Stimulated activated CD4-positive, alpha-beta T cell treated with anti-CD3 and anti-CD28 coated beads, TNF-alpha, amount 100 ng/mL, for 1 hour (primary cell): ENCODE data around the gene CCDC89.
A peak's percentile ranks its signal among the peaks of the same experiment; 100 is the strongest.
"Not testable (repeated sequence)": the region's sequence is repeated elsewhere in the genome, so short reads cannot be mapped to it uniquely, and the experiment has no call there.

Source experiments
- DNase-seq, 3 donors: peaks; one replicate each; pipeline ENCODE4 v3.0.0-alpha.2; 2020; ENCODE audit warnings: low read depth in 3 of 3, low spot score in 1 of 3

Gene CCDC89

GRCh38 chr11:85694385-85694980 lies 8.5 kb upstream of the CCDC89 start:
- no peak for DNase-seq

DNA sequence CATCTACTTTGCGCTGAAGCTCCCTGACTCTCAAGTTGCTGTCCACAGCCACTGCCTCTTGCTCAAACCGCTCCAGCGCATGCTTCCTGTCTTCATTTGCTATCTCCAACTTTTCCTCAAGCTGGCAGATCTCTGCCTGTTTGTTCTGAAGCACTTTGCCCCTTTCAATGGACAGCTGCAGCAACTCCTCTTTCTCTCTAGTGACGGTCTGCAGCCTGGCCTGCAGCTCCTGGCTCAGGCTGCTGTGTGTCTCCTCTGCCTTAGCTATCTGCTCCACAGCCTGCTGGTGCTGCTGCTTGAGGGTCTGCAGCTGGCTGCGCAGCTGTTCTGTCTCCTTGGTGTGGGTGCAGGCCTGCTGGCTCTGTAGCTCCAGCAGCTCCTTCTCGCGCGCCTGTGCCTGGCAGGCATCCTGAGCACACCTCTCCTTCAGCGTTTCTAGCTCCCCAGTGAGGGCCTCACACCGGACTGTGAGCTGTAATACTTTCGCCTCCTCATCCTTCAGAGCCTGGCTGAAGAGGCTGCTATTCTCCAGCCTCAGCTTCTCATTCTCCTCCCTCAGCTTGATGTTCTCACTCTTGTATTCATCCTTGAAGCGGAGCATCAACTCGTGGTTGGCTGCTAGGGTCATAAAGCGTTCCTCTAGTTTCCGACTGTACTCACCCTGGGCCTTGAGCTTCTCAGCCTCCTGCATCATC lies 723 bp downstream of the CCDC89 start:
- no peak for DNase-seq

GRCh38 chr11:85682330-85683305 lies 3.4 kb downstream of the CCDC89 start:
- DNase-seq: peak in 2 of 3 donors; percentile 24 to 50

DNA sequence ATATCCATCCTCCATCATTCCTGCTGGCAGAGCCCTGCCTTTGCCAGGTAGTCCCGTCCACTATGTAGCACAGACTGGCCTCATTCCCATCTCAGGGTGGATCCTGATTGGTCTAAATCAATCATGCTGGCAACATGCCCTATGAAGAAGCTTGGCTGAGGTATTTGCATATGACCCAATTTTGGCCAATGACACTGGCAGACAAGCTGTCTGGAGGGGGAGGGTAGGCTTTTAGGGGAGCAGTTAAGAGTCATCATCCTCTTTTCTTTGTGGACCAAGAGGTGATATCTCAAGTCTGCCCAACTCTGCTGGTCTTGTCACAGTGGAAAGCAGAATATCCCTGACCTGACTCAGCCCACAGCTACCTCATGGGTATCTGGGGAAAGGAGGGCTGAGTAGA lies 5.1 kb downstream of the CCDC89 start:
- DNase-seq: no peak

- DNase-seq: no peak
These were observed 6.4 kb downstream of the CCDC89 start for GRCh38 chr11:85679576-85679975.

DNA sequence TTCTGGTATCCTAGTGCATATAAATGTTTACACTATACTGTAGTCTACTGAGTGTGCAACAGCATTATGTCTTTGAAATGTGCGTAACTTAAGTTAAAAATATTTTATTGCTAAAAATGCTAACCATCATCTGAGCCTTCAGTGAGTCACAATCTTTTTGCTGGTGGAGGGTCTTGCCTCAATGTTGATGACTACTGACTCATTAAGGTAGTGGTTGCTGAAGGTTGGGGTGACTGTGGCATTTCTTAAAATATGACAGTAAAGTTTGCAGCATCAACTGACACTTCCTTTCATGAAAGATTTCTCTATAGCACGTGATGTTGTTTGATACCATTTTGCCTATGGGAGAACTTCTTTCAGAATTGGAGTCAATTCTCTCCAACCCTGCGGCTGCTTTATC lies 12.6 kb downstream of the CCDC89 start:
- DNase-seq: no peak

GRCh38 chr11:85672105-85672902 lies 13.7 kb downstream of the CCDC89 start:
- DNase-seq: no peak

GRCh38 chr11:85670949-85671663 lies 14.9 kb downstream of the CCDC89 start:
- DNase-seq: not testable (repeated sequence)

- DNase-seq: no peak
These were observed 17.8 kb downstream of the CCDC89 start for GRCh38 chr11:85668157-85668556.

DNA sequence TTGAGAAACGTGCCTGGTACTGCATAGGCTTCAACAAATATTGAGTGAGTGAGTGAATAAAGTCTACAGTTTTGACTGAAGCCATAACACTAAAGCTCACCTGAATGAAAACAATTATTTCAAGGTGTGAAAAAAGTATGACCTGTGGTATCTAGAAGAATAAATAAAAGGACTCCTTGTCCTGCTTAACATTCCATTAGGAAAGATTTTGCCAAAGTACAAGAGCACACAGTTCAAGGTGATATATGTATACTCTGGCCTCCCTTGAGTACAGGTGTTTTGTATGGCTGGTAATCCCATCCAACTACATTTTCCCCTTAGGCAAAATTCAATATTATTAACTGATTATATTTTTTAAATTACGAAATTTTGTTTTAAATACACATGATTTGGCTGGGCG lies 19.3 kb downstream of the CCDC89 start:
- DNase-seq: no peak

DNA sequence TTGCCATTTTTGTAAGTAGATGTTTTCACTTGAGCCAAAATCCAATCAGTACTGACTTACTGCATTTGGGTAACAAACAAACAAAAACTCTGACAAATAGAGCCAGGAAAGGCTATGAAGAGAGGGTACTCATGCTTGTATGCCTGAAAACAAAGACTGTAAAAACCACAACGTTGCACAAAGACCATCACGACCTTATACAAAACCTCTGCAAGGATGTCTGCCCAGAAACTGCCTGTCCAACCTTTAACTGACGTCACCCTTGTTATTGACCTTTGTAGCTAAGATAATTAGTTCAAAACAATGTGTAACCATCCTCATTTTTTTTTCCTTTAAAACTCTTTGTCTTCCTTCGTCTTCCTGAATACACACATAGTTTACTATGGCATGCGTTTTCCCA lies 20.3 kb downstream of the CCDC89 start:
- DNase-seq: no peak

GRCh38 chr11:85664615-85665481 lies 21.1 kb downstream of the CCDC89 start, which contains the start of gene CREBZF:
CREBZF (minus strand) TSS chr11:85665129; CDS start chr11:85664875, 254 bp downstream.
- DNase-seq: peak; percentile 76 to 91 (median 85)

DNA sequence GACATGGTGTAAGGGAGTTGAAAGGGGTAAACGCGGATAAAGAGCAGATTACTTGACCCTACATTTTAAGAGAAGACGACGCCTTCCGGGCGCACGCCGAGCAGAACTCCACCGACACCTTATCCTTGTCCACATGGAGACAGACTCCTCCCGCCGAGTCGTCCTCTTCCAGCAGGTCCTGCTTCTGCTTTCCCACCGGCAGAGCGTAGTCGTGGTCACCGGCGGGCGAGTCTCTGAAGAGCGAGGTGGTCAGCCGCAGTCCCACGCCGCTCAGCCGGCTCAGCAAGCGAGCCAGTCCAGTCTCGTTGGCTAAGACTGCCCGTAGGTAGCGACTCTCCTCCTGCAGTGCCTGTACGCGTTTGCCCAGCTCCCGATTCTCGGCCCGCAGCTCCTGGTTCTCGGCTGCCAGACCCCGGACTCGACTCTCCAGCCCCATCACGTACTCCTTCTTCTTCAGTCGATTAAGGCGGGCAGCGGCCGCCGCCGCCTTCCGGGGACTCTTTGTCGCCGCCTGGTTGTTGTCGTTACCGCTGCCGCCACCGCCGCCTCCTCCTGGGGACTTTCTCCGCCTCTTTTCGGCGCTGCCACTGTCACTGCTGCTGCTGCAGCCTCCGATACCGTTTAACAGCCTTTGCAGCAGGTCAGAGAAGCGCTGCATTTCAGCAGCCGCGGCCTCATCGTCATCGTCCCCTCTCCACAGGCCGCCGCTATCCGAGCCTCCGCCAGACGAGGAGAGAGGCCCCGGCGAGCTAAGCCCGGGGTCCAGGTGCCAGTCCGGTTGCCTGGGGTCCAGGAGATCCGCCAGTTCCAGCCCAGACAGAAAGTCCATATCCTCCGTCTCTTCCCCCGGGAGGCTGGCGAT lies 22.0 kb downstream of the CCDC89 start:
- peak; percentile 76 to 83 (median 77) for DNase-seq

DNA sequence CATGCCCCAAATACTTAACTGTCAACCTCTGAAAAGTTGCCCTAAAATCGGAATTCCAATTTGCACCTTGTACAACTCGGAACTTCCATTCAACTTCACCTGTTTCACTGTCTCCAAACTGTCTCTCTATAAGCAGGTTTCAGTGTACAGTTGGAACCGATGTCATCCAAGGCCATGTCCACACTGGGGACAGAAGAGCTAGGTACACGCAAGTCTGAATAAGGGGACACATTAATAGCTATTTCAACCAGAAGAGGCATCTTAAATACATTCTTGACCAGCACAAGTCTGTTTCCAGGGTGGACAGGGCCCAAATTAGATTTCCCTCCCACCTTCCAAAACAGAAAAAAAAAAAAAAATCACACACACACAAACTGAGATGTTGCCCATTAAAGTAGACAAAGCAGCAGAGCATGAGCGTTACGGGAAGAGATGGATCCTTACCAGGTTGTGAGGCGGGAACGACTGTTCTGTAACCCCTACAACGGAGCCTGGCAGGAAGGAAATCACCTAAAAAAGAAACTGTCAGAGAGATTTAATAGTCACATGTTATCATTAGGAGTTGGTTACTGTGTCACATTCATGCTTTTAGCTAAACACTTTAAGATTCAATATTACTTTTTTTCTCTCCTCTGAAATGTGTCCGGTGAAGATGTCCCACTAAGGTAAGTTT lies 22.8 kb downstream of the CCDC89 start:
- no peak for DNase-seq

DNA sequence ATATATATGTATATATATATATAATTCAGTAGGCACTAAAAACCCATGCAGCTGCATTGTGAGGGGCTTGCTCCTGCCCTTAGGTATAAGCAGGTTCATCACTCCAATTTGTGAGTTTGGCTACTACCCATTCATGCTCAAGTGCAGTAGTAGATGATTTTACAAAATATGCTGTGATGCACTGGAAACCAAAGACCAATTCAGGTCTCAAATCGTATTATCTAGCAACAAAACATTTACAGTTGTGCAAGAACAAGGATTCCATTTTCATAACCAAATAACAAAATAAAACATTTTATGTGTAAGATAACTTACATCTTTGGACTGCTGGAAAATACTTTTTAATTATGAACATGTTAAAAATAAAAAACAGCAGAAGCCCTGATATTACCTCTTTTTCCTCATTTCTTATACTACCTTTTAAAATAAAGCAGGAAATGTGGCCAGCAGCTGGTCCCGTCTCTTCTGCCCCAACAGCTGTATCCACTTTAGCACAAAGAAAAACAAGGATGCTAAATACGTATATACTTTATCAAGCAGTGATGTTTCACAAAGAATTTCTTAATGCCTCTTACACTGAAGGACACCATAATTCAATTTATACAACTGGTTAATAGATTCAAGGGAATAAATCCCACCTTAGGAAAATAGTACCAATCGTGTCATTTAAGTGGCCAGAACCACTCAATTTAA lies 23.9 kb downstream of the CCDC89 start:
- DNase-seq: no peak

DNA sequence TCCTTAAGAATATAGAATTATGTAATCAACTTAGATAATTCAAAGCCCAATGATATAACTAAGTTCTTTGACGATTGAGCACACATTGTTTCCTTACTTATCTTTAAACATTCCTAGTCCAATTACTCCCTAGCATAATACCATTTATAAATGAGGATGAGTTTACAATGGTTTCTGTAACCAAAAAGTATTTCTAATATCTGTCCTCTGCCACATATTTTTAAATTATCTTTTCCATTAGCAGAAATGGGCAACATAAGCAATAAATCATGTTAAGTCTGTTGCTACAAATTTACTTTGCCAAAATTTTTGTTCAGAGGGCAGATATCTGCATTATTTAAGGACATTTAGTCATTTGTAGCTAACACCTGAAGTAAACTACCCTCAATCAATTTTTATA lies 27.8 kb downstream of the CCDC89 start:
- no peak for DNase-seq

- DNase-seq: no peak
These were observed 29.2 kb downstream of the CCDC89 start for GRCh38 chr11:85656777-85657176.
